RWPE1 (cell line): ENCODE results near the gene B3GNT9.
A peak's percentile ranks its signal among the peaks of the same experiment; 100 is the strongest.
"Not testable (repeated sequence)": the region's sequence is repeated elsewhere in the genome, so short reads cannot be mapped to it uniquely, and the experiment has no call there.

Source experiments
- CTCF ChIA-PET: fragments of 350-600 bp; sonication (Branson Sonifier 250); formaldehyde crosslinking; extraction: SDS; loops from one replicate; lab custom pipeline; 2021; lab: Yijun Ruan, JAX
- POLR2A ChIA-PET: fragments of 400-600 bp; formaldehyde crosslinking; extraction: SDS; loops from one replicate; lab custom pipeline; 2020; ENCODE audit warnings: antibody characterized with exemption; ENCODE audit not compliant: low non-redundant PET; lab: Yijun Ruan, JAX
- DNase-seq: peaks from one replicate; pipeline ENCODE4 v3.0.0; 2012; ENCODE audit warnings: low spot score
- H3K27ac ChIP-seq: fragments of 450-650 bp; 2 replicates; pipeline ENCODE4 v1.5.1; 2017
- TF ChIP-seq, protein P1 (sequence below): fragments of 450-650 bp; conservative IDR thresholded peaks from 2 replicates; pipeline ENCODE4 v1.5.1; 2017; ENCODE audit warnings: low read depth, mild to moderate bottlenecking

Gene B3GNT9

DNA sequence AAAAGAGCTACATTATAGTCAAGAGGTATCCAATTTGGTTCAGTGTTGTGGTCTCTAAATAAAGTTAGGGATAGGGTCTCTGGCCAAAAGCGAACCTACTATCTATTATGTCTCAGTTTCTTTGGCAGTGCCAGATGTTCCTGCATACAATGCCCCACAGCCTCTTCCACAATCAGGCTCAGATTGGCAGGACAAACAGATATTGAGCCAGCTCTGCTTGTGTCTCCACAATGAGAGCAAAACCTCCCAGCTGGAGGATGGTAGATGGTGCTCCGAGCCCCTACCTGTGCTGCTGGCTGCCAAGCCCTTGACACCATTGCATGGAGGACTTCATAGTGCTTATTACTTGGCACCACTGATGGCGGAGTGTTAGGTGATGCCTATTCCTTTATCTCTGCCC is 21.4 kb downstream of the B3GNT9 start:
- TF ChIP-seq, protein P1, sequence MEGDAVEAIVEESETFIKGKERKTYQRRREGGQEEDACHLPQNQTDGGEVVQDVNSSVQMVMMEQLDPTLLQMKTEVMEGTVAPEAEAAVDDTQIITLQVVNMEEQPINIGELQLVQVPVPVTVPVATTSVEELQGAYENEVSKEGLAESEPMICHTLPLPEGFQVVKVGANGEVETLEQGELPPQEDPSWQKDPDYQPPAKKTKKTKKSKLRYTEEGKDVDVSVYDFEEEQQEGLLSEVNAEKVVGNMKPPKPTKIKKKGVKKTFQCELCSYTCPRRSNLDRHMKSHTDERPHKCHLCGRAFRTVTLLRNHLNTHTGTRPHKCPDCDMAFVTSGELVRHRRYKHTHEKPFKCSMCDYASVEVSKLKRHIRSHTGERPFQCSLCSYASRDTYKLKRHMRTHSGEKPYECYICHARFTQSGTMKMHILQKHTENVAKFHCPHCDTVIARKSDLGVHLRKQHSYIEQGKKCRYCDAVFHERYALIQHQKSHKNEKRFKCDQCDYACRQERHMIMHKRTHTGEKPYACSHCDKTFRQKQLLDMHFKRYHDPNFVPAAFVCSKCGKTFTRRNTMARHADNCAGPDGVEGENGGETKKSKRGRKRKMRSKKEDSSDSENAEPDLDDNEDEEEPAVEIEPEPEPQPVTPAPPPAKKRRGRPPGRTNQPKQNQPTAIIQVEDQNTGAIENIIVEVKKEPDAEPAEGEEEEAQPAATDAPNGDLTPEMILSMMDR: no peak
- no peak for DNase-seq
- H3K27ac ChIP-seq: no peak overlapping the region
- POLR2A ChIA-PET: no interaction called here
- CTCF ChIA-PET: interaction anchor here (0.9 kb wide), 1 partner anchor 112 kb away, joined by 3 read pairs; no protein-coding TSS in a partner anchor

DNA sequence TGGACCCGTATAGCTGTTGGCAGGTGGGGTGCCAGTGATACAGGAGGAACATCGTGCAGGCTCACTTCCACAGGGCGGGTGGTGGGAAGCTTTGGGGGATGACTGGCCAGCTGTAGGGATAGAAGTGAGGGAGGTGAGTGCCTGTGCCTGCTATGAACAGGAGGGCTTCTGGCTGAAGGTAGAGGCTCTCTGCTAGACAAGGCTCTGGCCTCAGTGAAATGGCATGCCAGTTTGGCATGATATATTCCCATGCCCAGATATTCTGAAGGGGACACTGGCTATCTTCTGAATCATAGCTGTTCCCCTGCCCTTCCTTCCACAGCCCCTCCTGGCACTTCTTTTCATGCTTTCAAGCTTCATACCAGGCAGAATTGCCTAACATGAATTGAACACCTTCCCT is 21.9 kb downstream of the B3GNT9 start:
- POLR2A ChIA-PET: interaction anchor here (0.5 kb wide), 1 partner anchor 76 kb away, joined by 8 read pairs; no protein-coding TSS in a partner anchor
- TF ChIP-seq, protein P1: no peak
- no peak for DNase-seq
- CTCF ChIA-PET: interaction anchor here (0.9 kb wide), 1 partner anchor 112 kb away, joined by 3 read pairs; no protein-coding TSS in a partner anchor
- no peak overlapping the region for H3K27ac ChIP-seq

DNA sequence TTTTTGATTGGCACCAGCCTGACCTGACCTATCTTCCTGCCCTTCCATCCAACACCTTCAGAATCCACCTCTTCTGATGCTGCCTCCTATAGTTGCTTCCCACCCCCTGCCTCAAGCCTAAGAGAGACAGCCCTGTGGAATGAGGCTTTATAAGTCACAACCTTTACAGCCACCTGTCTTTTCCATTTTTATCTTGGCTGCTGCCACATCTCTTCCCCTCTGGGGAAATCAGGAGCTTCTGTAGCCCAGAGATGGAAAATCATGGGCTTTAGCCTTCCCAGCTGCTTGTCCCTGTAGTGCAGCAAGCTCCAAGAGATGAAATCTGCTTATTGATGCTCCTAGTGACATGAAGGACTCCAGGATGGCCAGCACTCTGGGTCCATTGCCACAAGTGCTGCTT is 22.4 kb downstream of the B3GNT9 start:
- CTCF ChIA-PET: interaction anchor here (0.6 to 0.8 kb wide), 2 partner anchors 50 to 150 kb away, joined by 4 read pairs; no protein-coding TSS in a partner anchor
- TF ChIP-seq, protein P1: no peak
- DNase-seq: no peak
- POLR2A ChIA-PET: interaction anchor here (0.5 kb wide), 1 partner anchor 75 kb away, joined by 8 read pairs; no protein-coding TSS in a partner anchor
- no peak overlapping the region for H3K27ac ChIP-seq

DNA sequence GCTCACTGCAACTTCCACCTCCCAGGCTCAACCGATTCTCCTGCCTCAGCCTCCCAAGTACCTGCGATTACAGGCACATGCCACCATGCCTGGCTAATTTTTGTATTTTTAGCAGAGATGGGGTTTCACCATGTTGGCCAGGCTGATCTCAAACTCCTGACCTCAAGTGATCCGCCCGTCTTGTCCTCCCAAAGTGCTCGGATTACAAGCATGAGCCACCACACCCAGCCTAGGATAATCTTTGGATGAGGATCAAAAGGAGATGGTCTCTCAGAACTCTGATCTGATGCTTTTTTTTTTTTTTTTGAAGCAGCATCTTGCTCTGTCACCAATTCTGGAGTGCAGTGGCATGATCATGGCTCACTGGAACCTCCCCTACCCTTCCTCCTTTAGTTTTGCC is 28.0 kb downstream of the B3GNT9 start:
- POLR2A ChIA-PET, H3K27ac ChIP-seq, DNase-seq, CTCF ChIA-PET: not testable (repeated sequence)

DNA sequence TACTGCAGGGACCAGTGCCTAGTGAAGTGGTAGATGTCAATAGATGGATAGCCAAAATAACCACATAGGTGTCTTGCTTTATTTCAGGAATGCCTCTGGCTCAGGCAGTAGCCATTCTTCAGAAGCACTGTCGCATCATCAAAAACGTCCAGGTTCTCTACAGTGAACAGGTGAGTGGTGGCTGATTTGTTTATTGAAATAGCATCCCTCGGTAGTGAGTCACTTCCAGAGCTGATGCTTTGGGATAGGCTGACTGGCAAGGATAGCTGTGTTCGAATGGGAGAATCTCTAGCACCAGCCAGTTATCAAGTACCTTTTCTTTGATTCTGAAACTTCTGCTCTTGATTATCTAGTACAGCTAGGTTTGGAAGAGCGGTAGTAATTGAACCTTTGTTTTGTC is 30.8 kb downstream of the B3GNT9 start:
- no peak overlapping the region for H3K27ac ChIP-seq
- TF ChIP-seq, protein P1: no peak
- DNase-seq: peak; percentile 34
- CTCF ChIA-PET: no interaction called here
- POLR2A ChIA-PET: interaction anchor here (0.6 kb wide), 1 partner anchor 340 kb away, joined by 5 read pairs; no protein-coding TSS in a partner anchor

DNA sequence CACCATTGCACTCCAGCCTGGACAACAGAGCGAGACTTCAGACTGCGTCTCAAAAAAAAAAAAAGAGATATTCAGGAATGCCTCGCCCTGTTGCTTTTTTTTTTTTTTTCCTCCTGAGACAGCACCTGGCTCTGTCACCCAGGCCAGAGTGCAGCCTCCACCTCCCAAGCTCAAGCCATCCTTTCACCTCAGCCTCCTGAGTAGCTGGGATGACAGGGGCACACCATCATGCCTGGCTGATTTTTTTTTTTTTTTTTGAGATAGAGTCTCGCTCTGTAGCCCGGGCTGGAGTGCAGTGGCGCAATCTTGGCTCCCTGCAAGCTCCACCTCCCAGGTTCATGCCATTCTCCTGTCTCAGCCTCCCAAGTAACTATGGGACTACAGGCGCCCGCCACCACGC is 33.1 kb downstream of the B3GNT9 start:
- ChIA-PET POLR2A (interaction anchor here (0.7 kb wide), 1 partner anchor 87 kb away, joined by 7 read pairs; no protein-coding TSS in a partner anchor), CTCF (interaction anchor here (0.6 kb wide), 1 partner anchor 85 kb away, joined by 4 read pairs; no protein-coding TSS in a partner anchor)
- H3K27ac ChIP-seq: peak overlapping the region; percentile 4; the same call in 1 of the 2 replicates
- TF ChIP-seq, protein P1: no peak
- DNase-seq: no peak
